Activated CD8-positive, alpha-beta memory T cell treated with anti-CD3 and anti-CD28 coated beads, Interleukin-2, amount 50 U/mL, for 1 hour (primary cell): ENCODE data around the gene P2RY13.

ENCODE experiments used
- DNase-seq: peaks from one replicate; pipeline ENCODE4 v3.0.0-alpha.2; 2020; ENCODE audit errors: extremely low read depth

P2RY13 gene

GRCh38 chr3:151320131-151320530, 9.2 kb downstream of the P2RY13 start:
- DNase-seq, result no peak

GRCh38 chr3:151319628-151320027, 9.7 kb downstream of the P2RY13 start:
- DNase-seq, result no peak

GRCh38 chr3:151318991-151319390, 10.4 kb downstream of the P2RY13 start:
- DNase-seq, result no peak

- no peak for DNase-seq
Observed at GRCh38 chr3:151318313-151318712, 11.0 kb downstream of the P2RY13 start.

DNA sequence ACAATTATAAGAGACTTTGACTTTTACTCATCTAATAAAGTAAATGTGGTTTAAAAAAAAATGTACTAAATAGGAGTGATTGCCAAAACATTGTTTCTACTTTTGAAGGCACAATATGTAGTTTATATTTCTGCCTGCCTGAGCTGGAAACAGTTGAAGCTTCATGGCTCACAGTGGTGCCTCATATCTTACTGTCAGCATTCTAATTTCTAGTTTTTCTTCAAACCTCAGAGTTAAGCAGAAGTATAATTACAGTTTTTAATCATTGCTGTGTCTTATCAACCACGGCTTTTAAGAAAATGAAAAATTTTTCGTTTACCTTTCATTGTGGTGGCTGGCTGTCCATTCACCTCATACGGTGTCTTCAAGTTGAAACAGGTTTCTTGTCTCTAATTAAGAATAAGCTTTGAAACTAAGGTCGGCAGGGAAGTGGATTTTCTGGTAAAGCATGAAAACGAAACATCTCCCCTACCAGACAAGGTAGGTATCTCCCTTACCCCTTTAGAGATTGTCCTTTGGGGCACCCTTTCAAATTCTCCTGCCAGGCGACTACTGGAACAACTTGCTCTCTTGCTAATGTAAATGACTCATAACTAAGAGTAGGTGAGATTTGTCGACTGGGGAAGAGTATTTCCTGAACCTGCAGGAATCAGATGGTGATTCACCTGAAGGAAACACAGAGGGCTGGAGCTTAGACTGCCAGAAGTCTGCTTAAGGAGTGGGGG, 12.9 kb downstream of the P2RY13 start, which contains the start of gene GPR87:
Gene GPR87 (minus strand): TSS at position 554 of the 725 bp plus-strand sequence. CDS start 16,720 bp downstream, outside the sequence.
- no peak for DNase-seq

- DNase-seq, result no peak
Observed at GRCh38 chr3:151315846-151316245, 13.5 kb downstream of the P2RY13 start.

- DNase-seq, result no peak
Observed at GRCh38 chr3:151315136-151315535, 14.2 kb downstream of the P2RY13 start.

DNA sequence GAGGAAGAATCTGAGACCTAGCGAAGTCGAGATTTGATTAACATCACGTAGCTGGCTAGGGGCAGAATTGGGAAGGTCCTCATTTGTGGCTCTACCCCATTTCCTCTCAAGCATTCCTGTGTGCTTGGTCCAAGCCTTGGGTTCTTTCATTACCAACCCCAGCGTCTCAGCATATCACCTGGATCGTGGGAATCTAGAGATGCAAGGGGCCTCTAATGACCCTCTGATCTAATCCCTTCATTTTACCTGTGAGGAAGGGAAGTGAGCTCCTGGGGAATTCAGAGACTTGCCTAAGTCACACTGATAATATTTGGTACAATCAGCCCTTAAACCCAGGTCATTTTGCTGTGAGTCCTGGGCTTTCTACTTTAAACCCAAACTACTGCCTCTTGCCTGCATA, 14.8 kb downstream of the P2RY13 start:
- no peak for DNase-seq

DNA sequence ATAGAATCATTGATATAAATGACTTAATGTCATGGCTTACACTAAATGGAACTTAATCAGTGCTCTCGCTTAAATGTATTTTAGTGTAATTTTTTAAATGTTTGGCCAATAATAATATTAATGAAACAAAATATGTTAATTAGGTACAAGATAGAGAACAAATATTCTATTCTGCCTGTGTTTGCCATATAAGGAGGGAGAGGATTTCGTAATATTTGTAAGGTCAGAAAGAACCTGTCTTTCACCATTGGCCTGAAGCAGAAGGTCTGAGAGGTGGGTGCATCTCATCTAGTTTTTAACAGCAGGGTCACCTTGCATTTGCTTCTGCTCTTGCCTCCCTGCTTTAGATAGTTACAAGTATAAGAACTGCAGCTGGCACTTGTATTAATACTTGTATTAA, 15.2 kb downstream of the P2RY13 start:
- DNase-seq, result no peak

GRCh38 chr3:151312972-151313371, 16.4 kb downstream of the P2RY13 start:
- no peak for DNase-seq

DNA sequence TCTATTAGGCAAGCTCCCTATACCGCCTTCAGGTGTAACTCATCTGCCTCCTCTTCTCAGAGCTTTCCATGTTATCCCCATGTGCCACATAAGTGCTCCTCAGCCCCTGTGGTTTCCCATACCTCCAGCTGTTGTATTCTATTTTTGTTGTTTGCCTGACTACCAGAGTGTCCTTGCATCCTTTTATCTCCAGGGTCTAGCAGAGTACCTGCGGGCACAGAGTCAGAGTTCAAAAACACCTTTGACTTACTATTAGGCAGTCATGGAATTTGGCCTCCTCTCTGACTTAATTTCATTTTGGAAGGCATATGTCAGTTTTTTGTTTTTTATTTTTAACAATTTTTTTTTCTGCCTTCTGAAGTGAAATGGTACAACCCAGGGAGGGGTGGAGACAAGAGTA, 19.8 kb downstream of the P2RY13 start:
- no peak for DNase-seq

DNA sequence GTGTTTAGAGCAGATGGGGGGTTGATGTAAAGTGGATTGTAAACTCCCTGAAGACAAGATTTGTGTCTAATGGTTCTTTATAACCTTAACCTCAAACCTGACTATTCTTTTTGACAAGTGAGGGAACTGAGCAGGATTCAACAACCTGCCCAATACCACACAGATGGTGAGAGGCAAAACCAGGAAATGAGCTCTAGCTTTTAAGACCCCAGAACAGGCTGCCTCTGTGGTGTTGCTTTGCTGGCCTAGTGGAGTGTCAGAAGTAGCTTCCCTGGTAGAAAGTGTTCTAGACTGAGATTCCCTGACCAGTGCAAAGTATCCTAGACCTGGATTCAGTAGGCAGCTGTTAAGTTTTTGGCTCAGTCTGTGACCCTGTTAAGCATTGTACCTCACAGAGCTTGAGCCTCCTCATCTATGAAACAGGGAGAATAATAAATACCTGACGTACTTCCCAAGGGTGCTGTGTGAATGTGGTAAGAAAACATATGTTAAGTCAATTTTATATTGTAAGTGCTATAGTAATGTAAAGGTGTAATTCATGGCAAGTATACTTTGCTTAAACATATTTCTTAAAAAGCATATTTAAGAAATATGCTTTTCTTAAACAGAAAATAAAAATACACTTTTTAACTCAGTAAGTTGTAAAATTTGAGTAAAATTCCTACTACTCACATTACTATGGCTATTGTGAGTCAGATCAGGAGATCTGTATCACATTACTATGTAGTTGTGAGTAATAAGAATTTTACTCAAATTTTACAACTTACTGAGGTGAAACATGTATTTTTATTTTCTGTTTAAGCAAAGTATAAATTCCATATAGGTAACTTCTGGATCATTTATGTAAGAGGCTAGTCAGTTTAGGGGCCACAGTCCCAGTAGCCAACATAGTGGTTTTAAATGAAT, 21.5 kb downstream of the P2RY13 start:
- no peak for DNase-seq

DNA sequence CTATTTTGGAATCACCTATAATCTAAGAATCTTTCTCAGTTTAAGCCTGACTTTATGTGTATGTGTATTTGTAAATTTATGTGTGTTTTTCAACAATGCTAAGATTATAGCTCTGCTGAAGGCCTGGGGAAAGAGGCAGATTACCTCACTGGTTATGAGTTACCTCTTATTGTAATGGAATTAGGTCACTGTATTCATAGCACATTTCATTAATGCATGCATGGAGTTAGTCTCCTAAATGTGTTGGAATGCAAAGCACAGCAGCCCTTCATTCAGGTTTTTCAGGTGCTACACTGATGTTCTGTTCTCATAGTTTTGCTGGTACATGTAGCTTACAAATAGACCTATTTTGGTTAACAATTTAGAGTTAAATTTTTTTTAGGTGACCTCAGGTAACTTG, 22.2 kb downstream of the P2RY13 start:
- no peak for DNase-seq

GRCh38 chr3:151306168-151306810, 23.1 kb downstream of the P2RY13 start:
- DNase-seq, result no peak

- no peak for DNase-seq
Observed at GRCh38 chr3:151305775-151306151, 23.6 kb downstream of the P2RY13 start.

DNA sequence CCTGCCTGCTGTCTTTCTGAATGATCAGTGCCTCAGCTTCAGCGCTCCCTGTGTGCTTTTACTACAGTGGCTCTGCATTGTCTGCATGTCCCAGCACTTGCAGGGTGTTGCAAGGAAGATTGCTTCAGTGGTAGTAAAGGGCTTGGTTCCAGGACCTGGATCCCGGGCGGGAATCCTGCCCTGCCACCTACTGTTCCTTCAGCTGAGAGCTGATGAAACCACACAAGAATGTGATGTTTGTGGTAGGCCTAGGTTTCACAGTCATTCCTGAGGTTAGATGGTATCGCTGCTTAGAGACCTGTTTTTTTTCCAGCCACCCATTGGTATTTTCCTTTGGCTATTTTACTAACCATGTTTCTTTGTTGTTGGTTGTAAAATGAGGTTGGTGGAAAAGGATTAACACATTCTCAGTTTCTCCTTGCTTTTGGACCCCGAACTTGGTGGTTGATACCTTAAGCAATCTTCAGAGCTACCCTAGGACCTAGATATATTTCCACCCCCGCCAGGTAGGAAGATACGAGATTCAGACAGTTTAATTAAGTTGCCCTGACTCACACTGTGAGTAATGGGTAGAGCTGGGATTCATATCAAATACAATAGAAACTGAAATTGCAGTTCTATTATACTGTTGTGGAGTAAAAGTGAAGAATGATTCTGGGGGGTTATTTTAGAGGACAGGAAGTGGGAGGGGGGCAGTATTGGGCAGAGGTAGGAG, 24.1 kb downstream of the P2RY13 start:
- no peak for DNase-seq

- no peak for DNase-seq
Observed at GRCh38 chr3:151303751-151304150, 25.6 kb downstream of the P2RY13 start.

GRCh38 chr3:151301787-151302186, 27.6 kb downstream of the P2RY13 start:
- DNase-seq, result no peak

- no peak for DNase-seq
Observed at GRCh38 chr3:151300539-151300938, 28.8 kb downstream of the P2RY13 start.

- no peak for DNase-seq
Observed at GRCh38 chr3:151299006-151299405, 30.3 kb downstream of the P2RY13 start.

GRCh38 chr3:151297429-151297828, 31.9 kb downstream of the P2RY13 start:
- DNase-seq, result no peak

DNA sequence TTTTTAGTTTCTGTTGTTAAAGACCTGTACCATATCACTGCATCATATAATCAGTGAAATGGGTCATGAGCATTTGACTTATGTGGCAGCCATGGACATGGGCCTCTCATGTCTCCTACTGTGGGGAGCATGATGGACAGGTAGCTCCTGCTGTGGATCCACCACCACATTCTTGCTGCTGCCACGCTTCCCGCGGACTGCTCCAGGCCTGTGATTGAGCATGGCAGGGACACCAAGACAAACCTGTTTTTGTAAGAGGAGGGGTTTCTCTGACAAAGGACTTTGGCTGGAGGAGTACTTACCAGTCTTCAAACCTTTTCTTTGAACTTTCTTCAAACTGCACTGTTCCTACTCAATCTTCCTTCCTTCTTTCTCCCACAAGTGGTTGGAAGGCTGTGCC, 33.1 kb downstream of the P2RY13 start:
- no peak for DNase-seq
